Heart left ventricle (tissue), 13 donors: ENCODE data around the gene IPO4.

Experiments used
- CTCF ChIP-seq, 12 donors: fragments of 200-600 bp; sonication (generic) in 4 of 12; IDR thresholded peaks; one replicate each; pipeline versions ENCODE4 v1.5.0 to v1.8.0; 2018 to 2022; ENCODE audit warnings: antibody characterized with exemption in 12 of 12, mild to moderate bottlenecking in 5 of 12
- POLR2A ChIP-seq, 2 donors: fragments of 450-650 bp; IDR thresholded peaks; one replicate each; pipeline ENCODE4 v1.6.1; 2017; ENCODE audit warnings: antibody characterized with exemption in 2 of 2, mild to moderate bottlenecking in 2 of 2, moderate library complexity in 2 of 2
- donor health status: ischemic (EF 13 %, LVEDD 7.1; RV severe dilation, severe dysfunction).
- donor health status: DM: no; HTN: yes; CAD: no.
- donor health status: DM: no; HTN: no; CAD: no.
- donor health status: ischemic (EF 25% LVEDD 6.9; RV normal size, moderate dysfunction).
- donor health status: ischemic (EF 25% LVEDD 5.7; RV mildly dilated, moderate dysfunction).
- donor health status: ischemic (EF 35%, LVEDD 5.7; RV mildly dilated, moderate dysfunction).
- donor health status: nonischemic (EF 11% LVEDD 7.7; RV severe dilation, severe dysfunction).
- donor health status: DM: yes; HTN: yes; CAD: no.
- donor health status: PGD.
- donor health status: ischemic (EF 29% LVEDD 5.4; RV normal size, mild dysfunction).
- donor health status: nonischemic (EF 23%, LVEDD 6.1; RV moderate dilation, normal function).

GRCh38 chr14:24177891-24178290, 10.7 kb downstream of the IPO4 start:
- TF ChIP-seq CTCF (IDR thresholded peaks at IDR 0.05): no peak
- no peak for TF ChIP-seq POLR2A (IDR thresholded peaks at IDR 0.05)
